Kidney glomerular epithelial cell (primary cell): ENCODE data around the gene SELENOM.
"Not testable (repeated sequence)": the region's sequence is repeated elsewhere in the genome, so short reads cannot be mapped to it uniquely, and the experiment has no call there.

ENCODE experiments used
- DNase-seq: peaks from one replicate; lab custom pipeline; 2025; lab: John Stamatoyannopoulos, UW

Gene SELENOM

DNA sequence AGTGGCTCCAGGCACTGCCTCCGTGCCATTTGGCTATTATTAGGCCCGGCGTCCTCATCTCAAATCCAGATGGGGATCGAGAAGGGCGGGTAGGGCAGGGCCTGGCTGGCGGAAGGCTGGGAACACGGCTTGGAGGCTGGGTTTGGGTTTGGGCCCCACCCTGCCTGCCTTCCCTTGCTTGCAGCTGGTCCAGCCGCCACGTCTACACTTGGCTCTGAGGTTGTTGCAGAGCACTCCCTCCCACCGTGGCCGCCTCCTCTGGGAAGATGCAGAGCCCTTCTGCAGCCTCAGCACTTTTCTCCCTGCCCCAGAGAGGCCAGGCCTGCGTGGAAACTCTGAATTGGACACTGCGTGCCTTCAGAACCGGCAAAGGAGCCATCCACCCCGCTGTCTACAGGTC is 31.4 kb downstream of the SELENOM start:
- no peak for DNase-seq

DNA sequence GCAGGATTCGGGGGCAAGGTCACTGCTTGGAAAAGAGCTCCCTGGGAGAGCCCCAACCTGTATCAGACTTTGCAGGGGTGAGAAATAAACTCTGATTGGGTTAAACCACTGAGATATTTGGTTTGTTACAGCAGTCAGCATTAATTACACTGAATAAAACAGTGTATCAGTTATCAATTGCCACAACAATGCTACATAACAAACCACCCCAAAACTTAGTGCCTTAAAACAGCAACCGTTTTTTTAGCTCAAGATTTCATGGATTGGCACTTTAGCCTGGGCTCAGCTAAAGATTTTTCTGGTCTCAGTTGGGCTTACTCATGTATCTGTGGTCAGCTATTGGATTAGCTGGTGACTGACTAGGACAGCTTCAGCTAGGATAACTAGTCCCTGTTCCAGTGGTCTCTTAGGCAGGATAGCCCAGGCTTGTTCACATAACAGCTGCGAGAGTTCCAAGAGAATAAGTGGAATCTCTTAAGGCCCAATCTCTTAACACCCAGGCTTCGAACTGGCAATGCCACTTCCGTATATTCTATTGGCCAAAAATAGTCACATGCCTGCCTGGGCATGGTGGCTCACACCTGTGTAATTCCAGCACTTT is 33.7 kb downstream of the SELENOM start:
- not testable (repeated sequence) for DNase-seq

DNA sequence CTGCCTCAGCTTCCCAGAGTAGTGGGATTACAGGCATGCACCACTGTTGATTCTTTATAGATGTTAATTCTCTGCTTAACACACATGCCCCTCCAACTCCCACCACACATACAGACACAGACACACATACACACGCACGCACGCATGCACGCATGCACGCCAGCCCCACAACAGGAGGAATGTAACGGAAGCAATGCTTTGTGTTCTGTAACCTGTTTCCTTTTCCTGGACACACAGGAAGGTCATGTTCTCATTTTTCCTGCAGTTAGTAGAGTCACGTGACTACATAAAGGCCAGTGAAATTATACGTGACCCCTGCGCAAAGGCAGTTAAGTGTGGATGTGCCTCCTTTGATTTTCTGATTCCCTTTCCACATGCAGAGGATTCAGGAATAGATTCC is 34.2 kb downstream of the SELENOM start:
- not testable (repeated sequence) for DNase-seq

DNA sequence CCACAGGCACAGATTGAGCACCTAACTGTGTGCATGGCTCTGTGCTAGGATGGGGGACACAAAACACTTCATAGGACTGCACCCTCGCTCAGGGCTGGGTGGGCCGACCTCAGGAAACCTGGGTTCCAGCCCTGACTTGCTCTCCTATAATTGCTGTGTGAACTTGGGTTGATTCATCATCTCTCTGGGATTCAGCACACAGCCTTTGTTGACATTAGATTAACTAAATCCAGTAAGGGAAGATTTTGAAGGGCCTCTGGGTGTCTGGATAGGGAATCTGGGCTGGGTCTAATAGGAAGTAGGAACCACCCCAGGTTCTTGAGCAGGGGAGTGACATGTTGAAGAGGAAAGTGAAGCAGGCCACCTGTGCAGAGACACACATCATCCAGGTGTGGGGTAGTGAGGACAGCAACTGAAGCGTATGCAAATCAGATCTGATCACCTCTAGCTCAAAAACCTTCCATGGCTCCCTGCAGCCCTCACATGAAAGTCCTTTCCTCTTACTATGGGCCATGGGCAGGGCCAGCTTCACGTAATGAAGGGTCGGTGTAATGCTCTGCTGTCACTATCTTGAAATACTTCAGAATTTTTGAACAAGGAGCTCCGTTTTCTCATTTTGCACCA is 37.6 kb downstream of the SELENOM start:
- DNase-seq, result not testable (repeated sequence)

DNA sequence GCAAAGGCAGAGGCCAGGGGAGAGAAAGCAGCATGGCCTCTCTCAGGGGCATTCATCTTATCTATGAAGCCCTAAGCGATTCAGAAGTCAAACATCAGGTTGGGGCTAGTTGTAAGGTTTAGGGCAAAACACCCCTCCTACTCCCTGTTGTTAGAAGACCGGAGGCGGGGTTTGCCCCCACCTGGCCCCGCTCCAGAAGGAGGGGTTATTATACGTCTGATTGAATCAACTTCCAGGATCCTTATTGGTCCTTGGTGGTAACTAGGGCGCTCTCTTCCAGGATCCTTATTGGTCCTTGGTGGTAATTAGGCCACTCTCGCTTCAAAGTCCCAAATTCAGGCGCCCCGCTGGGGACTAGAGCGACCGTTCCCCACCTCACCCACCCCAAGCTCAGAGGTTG is 38.4 kb downstream of the SELENOM start:
- DNase-seq, result no peak

DNA sequence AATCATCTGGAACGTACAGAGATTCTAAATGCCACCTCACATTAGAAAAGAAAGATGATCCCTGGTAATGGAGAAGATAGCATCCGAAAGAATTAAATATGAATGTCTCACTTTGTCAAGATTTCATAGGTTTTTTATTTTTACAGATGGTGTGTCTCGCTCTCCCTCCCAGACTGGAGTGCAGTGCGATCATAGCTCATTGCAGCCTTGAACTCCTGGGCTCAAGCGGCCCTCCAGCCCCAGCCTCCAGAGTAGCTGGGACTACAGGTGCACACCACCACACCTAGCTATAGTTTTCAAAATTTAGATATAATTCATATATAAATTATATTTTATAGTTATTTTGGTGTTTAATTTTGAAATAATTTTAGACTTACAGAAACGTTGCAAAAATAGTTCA is 43.0 kb downstream of the SELENOM start:
- no peak for DNase-seq

DNA sequence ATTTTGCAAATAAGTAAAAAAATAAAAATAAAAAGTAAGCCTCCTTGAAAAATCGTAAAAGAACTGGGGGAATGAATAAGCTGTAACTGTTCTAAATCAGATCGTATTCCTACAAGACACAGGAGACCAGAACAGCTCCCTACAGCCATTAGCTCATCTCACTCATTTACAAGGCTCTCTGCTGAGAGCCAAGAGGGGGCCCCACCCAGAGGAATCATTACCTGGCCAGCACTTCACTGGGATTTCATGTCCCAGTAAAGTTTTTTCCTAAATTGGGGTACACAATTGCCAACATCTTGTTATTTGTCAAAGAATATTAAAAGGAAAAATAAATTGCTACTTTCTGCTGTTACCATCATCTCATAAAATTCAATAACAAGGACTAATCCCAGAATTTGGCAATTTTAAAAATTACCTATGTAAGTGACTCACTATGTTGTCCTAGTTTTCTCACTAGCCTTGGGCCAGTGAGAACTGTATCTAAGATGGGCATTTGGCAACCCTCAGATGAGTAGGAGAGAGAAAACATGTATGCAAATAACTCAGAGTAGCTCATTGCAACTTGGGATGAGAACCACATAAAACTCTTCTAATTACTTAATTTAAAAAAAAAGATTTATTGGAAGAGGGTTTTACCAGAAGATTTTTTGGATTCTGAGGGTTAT is 44.7 kb downstream of the SELENOM start:
- DNase-seq, result no peak

DNA sequence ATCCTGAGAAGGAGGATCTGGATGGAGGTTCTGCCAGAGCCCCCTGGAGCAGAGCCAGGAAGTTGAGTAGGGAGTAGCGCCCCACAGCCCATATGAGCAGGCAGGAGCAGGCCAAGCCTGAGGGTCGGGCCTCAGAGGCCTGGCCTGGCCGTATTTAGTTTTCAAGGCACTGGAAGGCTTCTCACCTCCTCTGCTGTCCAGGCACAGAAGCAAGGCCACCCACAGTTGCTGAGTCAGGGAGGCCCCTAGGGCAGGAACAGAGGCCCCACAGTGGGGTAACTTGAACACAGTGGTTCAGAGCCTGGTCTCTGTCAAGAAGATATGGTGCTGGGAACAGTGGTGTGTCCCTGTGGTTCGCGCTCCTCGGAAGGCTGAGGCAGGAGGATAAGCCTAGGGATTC is 47.7 kb downstream of the SELENOM start:
- not testable (repeated sequence) for DNase-seq

DNA sequence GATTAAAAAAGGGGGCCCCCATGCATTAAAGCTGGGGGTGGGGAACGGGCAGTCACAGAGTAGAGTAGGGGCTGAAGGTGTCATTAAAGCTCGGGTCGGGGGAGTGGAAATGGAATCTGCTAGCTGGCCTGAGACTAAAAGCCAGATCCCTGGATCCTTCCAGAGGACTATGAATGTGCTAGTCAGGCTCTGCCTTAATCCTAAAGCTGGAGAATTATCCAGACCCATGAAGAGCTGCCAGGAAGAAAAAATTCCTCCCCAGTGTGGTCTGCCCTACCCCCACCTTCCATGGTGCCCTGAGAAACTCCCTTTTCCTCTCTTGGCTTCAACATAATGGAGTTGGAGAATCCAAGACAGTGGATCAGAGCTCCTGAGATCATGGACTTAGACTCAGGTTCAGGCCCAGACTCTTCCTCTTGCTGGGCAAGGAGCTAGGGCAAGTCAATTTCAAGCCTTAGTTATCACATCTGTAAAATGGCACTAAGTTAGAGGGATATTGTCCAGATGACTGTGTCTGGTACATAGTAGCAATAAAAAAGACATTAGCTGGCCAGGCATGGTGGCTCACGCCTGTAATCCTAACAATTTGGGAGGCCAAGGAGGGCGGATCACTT is 50.3 kb downstream of the SELENOM start:
- DNase-seq, result no peak

DNA sequence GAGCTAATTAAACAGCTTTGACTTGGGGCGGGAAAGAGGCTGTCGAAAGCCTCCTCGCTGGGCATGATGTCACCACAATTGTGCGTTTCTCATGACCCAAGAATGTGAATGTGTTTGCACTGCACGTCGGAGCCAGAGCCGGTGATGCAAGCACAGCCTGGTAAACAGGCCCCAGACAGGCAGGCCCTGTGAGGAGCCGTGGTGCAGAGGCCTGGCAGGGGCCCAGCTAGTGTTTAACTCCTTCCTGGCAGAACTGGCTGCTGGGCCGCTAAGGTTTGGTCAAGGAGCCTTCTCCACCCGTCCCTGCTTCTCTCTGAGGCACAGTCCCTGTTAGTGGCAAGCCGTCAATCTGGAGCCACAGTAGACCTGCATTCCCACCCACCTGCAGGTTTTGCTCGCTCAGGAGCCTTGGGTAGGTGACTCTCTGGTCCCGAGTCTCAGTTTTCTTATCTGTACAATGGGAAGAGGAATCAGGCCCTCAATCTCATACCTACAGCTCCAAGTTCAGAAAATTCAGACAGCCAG is 51.7 kb downstream of the SELENOM start:
- peak; percentile 80 for DNase-seq

DNA sequence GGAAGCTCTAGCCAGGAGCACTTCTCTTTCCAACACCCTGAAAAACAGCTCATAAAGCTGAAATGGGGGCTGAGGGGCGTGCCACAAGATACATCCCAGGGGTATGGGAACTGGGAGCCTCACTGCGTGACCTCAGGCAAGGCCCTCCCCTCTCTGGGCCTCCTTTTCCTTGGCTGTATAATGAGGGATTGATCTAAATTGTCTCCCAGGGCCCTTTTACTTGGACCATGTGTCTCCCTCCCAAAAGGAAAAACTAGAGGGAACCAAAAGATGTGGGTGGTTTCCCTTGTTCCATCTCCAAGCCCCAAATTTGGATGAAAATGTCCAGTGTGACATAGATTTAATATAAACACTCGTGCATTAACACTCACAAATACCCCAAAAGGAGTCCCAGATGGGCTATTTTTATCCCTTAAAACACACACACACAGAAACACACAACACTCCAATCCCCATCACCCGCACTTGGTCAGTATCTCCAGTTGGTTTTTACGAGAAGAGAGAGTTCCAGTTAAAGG is 52.2 kb downstream of the SELENOM start:
- no peak for DNase-seq
